Measurements from ENCODE around the gene ZCCHC2.

Gene ZCCHC2

GRCh38 chr18:62522504-62523254, at the start of gene ZCCHC2:
ZCCHC2 (plus strand) TSS chr18:62523025; CDS start chr18:62523425, 400 bp downstream.
- no peak for TF ChIP-seq CTCF (IDR thresholded peaks at IDR 0.05; ENCODE audit: low read depth, low read length, missing control alignments)
- DNase-seq (ENCODE audit: extremely low read depth, low read depth): peak; percentile 75
- H3K4me3 ChIP-seq (replicated peaks; ENCODE audit: low read depth, low read length): peak within 1 kb of the TSS; percentile 76

- no peak for TF ChIP-seq CTCF (IDR thresholded peaks at IDR 0.05; ENCODE audit: low read depth, low read length, missing control alignments)
- H3K4me3 ChIP-seq (replicated peaks; ENCODE audit: low read depth, low read length): no peak overlapping the region
- no peak for DNase-seq (ENCODE audit: extremely low read depth, low read depth)
These were observed 43.3 kb upstream of the ZCCHC2 start for GRCh38 chr18:62479574-62479973.

- no peak overlapping the region for H3K4me3 ChIP-seq (replicated peaks; ENCODE audit: low read depth, low read length)
- DNase-seq (ENCODE audit: extremely low read depth, low read depth): no peak
- TF ChIP-seq CTCF (IDR thresholded peaks at IDR 0.05; ENCODE audit: low read depth, low read length, missing control alignments): no peak
These were observed 41.9 kb upstream of the ZCCHC2 start for GRCh38 chr18:62480927-62481326.

- DNase-seq (ENCODE audit: extremely low read depth, low read depth): no peak
- TF ChIP-seq CTCF (IDR thresholded peaks at IDR 0.05; ENCODE audit: low read depth, low read length, missing control alignments): no peak
- H3K4me3 ChIP-seq (replicated peaks; ENCODE audit: low read depth, low read length): no peak overlapping the region
These were observed 37.9 kb upstream of the ZCCHC2 start for GRCh38 chr18:62484941-62485340.

- TF ChIP-seq CTCF (IDR thresholded peaks at IDR 0.05; ENCODE audit: low read depth, low read length, missing control alignments): no peak
- H3K4me3 ChIP-seq (replicated peaks; ENCODE audit: low read depth, low read length): no peak overlapping the region
- DNase-seq (ENCODE audit: extremely low read depth, low read depth): peak; percentile 17
These were observed 37.1 kb upstream of the ZCCHC2 start for GRCh38 chr18:62485684-62486083.

- no peak overlapping the region for H3K4me3 ChIP-seq (replicated peaks; ENCODE audit: low read depth, low read length)
- DNase-seq (ENCODE audit: extremely low read depth, low read depth): no peak
- no peak for TF ChIP-seq CTCF (IDR thresholded peaks at IDR 0.05; ENCODE audit: low read depth, low read length, missing control alignments)
These were observed 36.4 kb upstream of the ZCCHC2 start for GRCh38 chr18:62486290-62486964.
